Activated CD8-positive, alpha-beta T cell treated with anti-CD3 and anti-CD28 coated beads for 36 hours (primary cell): ENCODE data around the gene ARSG. TPM values are rescaled to one million over a fixed set of nuclear protein-coding genes. Genes with fewer than 3 reads are reported as not detected.

Experiments
- ATAC-seq: fragments of 200-7000 bp; cut with Tn5 transposase; one replicate; pipeline ENCODE4 v1.10.0; 2021; ENCODE audit warnings: mild to moderate bottlenecking, moderate library complexity
- CTCF ChIA-PET: fragments of 350-600 bp; sonication (Branson Sonifier 250); formaldehyde crosslinking; loops from one replicate; lab custom pipeline; 2021; ENCODE audit warnings: antibody characterized with exemption; lab: Charles Lee
- POLR2A ChIA-PET: fragments of 350-600 bp; sonication (Branson Sonifier 250); formaldehyde crosslinking; loops from one replicate; lab custom pipeline; 2021; ENCODE audit warnings: antibody characterized with exemption; lab: Charles Lee
- DNase-seq: peaks from one replicate; pipeline ENCODE4 v3.0.0-alpha.2; 2020
- H3K27ac Mint-ChIP-seq: one replicate; pipeline ENCODE4 v1.8.0; 2021; ENCODE audit warnings: mild to moderate bottlenecking, mixed read lengths
- H3K27me3 Mint-ChIP-seq: one replicate; pipeline ENCODE4 v1.8.0; 2021; ENCODE audit warnings: mixed read lengths
- H3K36me3 Mint-ChIP-seq: one replicate; pipeline ENCODE4 v1.8.0; 2021; ENCODE audit warnings: low read depth, mixed read lengths
- H3K4me1 Mint-ChIP-seq: one replicate; pipeline ENCODE4 v1.8.0; 2021; ENCODE audit warnings: low read depth, mixed read lengths
- H3K4me3 Mint-ChIP-seq: one replicate; pipeline ENCODE4 v1.8.0; 2021; ENCODE audit warnings: mild to moderate bottlenecking, moderate library complexity, mixed read lengths
- H3K9me3 Mint-ChIP-seq: one replicate; pipeline ENCODE4 v1.8.0; 2021; ENCODE audit warnings: mixed read lengths
- intact Hi-C: fragments of 100-400 bp; cut with micrococcal nuclease; formaldehyde crosslinking; loops from one replicate; pipeline ENCODE4 v1.10.0; 2022
- total RNA-seq, 2 experiments: library from RNA; stranded (reverse); gene quantifications; one replicate each; pipeline ENCODE4 v1.2.3, GENCODE V29; 2021
- TF ChIP-seq, protein P1 (sequence below): fragments of 200-600 bp; IDR thresholded peaks from one replicate; pipeline ENCODE4 v1.8.0; 2022; ENCODE audit warnings: antibody characterized with exemption, mild to moderate bottlenecking

ARSG gene
- total RNA-seq, 2 experiments from 2014 or later, result 7.2 to 8.4 TPM

- H3K27ac Mint-ChIP-seq, result no peak overlapping the region
- no peak overlapping the region for H3K4me3 Mint-ChIP-seq
- H3K4me1 Mint-ChIP-seq, result peaks cover 45% of the 10 kb centered on the region
- TF ChIP-seq, protein P1, sequence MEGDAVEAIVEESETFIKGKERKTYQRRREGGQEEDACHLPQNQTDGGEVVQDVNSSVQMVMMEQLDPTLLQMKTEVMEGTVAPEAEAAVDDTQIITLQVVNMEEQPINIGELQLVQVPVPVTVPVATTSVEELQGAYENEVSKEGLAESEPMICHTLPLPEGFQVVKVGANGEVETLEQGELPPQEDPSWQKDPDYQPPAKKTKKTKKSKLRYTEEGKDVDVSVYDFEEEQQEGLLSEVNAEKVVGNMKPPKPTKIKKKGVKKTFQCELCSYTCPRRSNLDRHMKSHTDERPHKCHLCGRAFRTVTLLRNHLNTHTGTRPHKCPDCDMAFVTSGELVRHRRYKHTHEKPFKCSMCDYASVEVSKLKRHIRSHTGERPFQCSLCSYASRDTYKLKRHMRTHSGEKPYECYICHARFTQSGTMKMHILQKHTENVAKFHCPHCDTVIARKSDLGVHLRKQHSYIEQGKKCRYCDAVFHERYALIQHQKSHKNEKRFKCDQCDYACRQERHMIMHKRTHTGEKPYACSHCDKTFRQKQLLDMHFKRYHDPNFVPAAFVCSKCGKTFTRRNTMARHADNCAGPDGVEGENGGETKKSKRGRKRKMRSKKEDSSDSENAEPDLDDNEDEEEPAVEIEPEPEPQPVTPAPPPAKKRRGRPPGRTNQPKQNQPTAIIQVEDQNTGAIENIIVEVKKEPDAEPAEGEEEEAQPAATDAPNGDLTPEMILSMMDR, result no peak
- peaks cover 5% of the 10 kb centered on the region for H3K36me3 Mint-ChIP-seq
- ChIA-PET CTCF (interaction anchor here (0.7 to 1.3 kb wide), 3 partner anchors 9 to 25 kb away, joined by 3 to 4 read pairs (median 3); no protein-coding TSS in a partner anchor), POLR2A (interaction anchor here (0.8 kb wide), 1 partner anchor 10 kb away, joined by 3 read pairs; no protein-coding TSS in a partner anchor)
- H3K27me3 Mint-ChIP-seq, result no peaks in the 10 kb centered on the region
- ATAC-seq (peak; percentile 96), DNase-seq (peak; percentile 83)
- intact Hi-C loops, result no loop called here
- H3K9me3 Mint-ChIP-seq, result no peaks in the 10 kb centered on the region
Measured at GRCh38 chr17:68310152-68310551, 18.9 kb downstream of the ARSG start.

DNA sequence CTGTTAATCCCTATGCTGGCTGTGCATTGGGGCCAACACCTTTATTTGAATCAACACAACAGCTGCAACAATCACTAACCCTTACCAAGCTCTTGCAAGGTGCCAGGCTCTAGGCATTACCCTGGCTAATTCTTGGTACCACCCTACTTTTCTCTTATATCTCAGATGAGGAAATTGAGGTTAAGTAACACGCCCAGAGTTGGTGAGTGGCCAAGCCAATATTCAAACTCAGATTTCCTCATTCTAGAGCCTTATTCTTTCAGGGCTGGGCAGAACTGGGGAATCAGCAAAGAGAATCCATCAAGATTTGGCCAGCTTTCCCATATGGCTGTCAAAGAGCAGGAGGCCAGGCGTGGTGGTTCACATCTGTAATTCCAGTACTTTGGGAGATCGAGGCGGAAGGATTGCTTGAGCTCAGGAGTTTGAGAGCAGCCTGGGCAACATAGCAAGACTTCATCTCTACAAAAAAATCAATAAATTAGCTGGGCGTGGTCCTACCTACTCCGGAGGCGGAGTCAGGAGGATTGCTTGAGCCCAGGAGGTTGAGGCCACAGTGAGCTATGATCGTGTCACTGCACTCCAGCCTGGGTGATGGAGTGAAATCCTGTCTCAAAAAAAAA lies 23.7 kb downstream of the ARSG start:
- Mint-ChIP-seq H3K4me3 (no peak overlapping the region), H3K36me3 (peaks cover 2% of the 10 kb centered on the region), H3K27ac (no peak overlapping the region), H3K4me1 (peaks cover 56% of the 10 kb centered on the region), H3K27me3 (no peaks in the 10 kb centered on the region), H3K9me3 (no peaks in the 10 kb centered on the region)
- DNase-seq (no peak), ATAC-seq (no peak)
- TF ChIP-seq, protein P1, result no peak
- ChIA-PET POLR2A (no interaction called here), CTCF (interaction anchor here (1.3 kb wide), 1 partner anchor 122 kb away, joined by 4 read pairs; no protein-coding TSS in a partner anchor)
- intact Hi-C loops, result no loop called here

DNA sequence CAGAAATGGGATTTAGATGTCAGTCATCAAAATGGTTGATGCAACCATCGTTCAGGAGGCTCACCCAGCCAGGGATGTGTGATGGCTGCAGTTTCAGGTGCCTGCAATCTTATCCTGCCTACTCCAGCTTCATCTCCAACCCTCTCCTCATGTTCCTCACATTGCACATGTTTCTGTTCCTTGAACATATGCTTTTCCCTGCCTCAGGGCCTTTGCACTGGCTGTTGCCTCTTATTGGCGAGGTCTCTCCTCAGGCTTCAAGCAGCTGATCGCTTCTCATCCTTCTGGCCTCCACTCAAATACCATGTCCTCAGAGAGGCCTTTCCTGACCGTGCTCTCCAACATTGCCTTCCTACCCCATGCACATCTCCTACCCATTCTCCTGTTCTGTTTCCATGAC lies 24.6 kb downstream of the ARSG start:
- CTCF ChIA-PET, result no interaction called here
- Mint-ChIP-seq H3K4me1 (peaks cover 47% of the 10 kb centered on the region), H3K4me3 (no peak overlapping the region), H3K36me3 (peaks cover 2% of the 10 kb centered on the region), H3K27me3 (no peaks in the 10 kb centered on the region), H3K9me3 (no peaks in the 10 kb centered on the region), H3K27ac (no peak overlapping the region)
- POLR2A ChIA-PET, result no interaction called here
- TF ChIP-seq, protein P1, result no peak
- intact Hi-C loops, result no loop called here
- ATAC-seq (no peak), DNase-seq (no peak)

DNA sequence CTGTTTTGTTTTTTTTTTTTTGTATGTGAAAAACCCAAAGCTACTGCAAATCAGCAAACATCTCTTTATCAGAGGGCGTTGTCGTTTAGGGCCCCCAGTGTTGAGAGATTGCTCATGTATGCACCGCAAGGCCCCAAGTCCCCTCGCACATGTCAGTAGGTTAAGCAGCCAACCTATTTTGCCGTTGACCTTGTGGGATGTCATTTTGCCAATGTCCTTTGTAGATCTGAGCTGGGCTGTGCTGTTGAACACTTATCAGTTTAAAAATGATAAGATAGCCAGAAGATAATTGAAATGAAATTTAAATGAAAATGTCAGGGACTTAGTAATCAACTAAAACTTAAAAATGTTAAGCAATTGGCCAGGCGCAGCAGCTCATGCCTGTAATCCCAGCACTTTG lies 26.2 kb downstream of the ARSG start:
- CTCF ChIA-PET, result interaction anchor here (0.7 to 1.5 kb wide), 2 partner anchors 12 to 120 kb away, joined by 3 read pairs; no protein-coding TSS in a partner anchor
- ATAC-seq (no peak), DNase-seq (no peak)
- no peaks in the 10 kb centered on the region for H3K27me3 Mint-ChIP-seq
- H3K4me1 Mint-ChIP-seq, result peaks cover 34% of the 10 kb centered on the region
- H3K9me3 Mint-ChIP-seq, result no peaks in the 10 kb centered on the region
- POLR2A ChIA-PET, result interaction anchor here (0.9 to 1.2 kb wide), 2 partner anchors 13 to 25 kb away, joined by 3 to 4 read pairs; no protein-coding TSS in a partner anchor
- H3K27ac Mint-ChIP-seq, result no peak overlapping the region
- H3K4me3 Mint-ChIP-seq, result no peak overlapping the region
- intact Hi-C loops, result no loop called here
- TF ChIP-seq, protein P1, result no peak
- H3K36me3 Mint-ChIP-seq, result no peaks in the 10 kb centered on the region
